GM23338 (cell line): ENCODE measurements around the gene TIMM23. TPM values are rescaled to one million over a fixed set of nuclear protein-coding genes. Genes with fewer than 3 reads are reported as not detected.

Experiments used
- ATAC-seq: fragments of 200-7000 bp; cut with Tn5 transposase; 3 replicates; pipeline ENCODE4 v1.9.1; 2020
- DNase-seq: peaks from one replicate; pipeline ENCODE4 v3.0.0-alpha.2; 2015; ENCODE audit warnings: low spot score
- H2AFZ ChIP-seq: fragments of 200-600 bp; sonication (generic); 2 replicates; pipeline ENCODE4 v1.8.0; 2016; ENCODE audit warnings: antibody characterized with exemption, mild to moderate bottlenecking, moderate library complexity
- H3F3A ChIP-seq: fragments of 200-600 bp; sonication (generic); replicated peaks from 2 replicates; pipeline ENCODE4 v1.8.0; 2017; ENCODE audit warnings: antibody characterized with exemption, mixed run types, low read depth
- H3K27ac ChIP-seq: fragments of 200-600 bp; sonication (generic); 2 replicates; pipeline ENCODE4 v1.6.1; 2016; ENCODE audit warnings: low read depth
- H3K27me3 ChIP-seq: fragments of 200-600 bp; sonication (generic); 2 replicates; pipeline ENCODE4 v1.8.0; 2016; ENCODE audit warnings: mild to moderate bottlenecking, mixed run types, moderate library complexity; ENCODE audit not compliant: insufficient read depth
- H3K36me3 ChIP-seq: fragments of 200-600 bp; sonication (generic); 2 replicates; pipeline ENCODE4 v1.8.0; 2016; ENCODE audit warnings: mild to moderate bottlenecking; ENCODE audit not compliant: insufficient read depth
- H3K4me1 ChIP-seq: fragments of 200-600 bp; sonication (generic); 2 replicates; pipeline ENCODE4 v1.8.0; 2016; ENCODE audit warnings: mild to moderate bottlenecking, moderate library complexity; ENCODE audit not compliant: insufficient read depth
- H3K4me2 ChIP-seq: fragments of 200-600 bp; sonication (generic); 2 replicates; pipeline ENCODE4 v1.7.1; 2017; ENCODE audit warnings: mixed run types
- H3K4me3 ChIP-seq: fragments of 200-600 bp; sonication (generic); 2 replicates; pipeline ENCODE4 v1.6.1; 2016; ENCODE audit warnings: mixed run types
- H3K79me2 ChIP-seq: fragments of 200-600 bp; sonication (generic); replicated peaks from 2 replicates; pipeline ENCODE4 v1.8.0; 2017; ENCODE audit warnings: mild to moderate bottlenecking; ENCODE audit not compliant: insufficient read depth
- H3K9me2 ChIP-seq: fragments of 200-600 bp; sonication (generic); 2 replicates; pipeline ENCODE4 v1.8.0; 2017; ENCODE audit not compliant: insufficient read depth
- H4K20me1 ChIP-seq: fragments of 200-600 bp; sonication (generic); replicated peaks from 2 replicates; pipeline ENCODE4 v1.8.0; 2017; ENCODE audit warnings: mild to moderate bottlenecking; ENCODE audit not compliant: insufficient read depth
- H3K27ac Mint-ChIP-seq: 2 replicates; pipeline ENCODE4 v1.8.0; 2020; ENCODE audit warnings: inconsistent platforms, mild to moderate bottlenecking, moderate library complexity, mixed read lengths
- H3K27me3 Mint-ChIP-seq: 3 replicates; pipeline ENCODE4 v1.8.0; 2022; ENCODE audit warnings: low read depth, mild to moderate bottlenecking, moderate library complexity, mixed read lengths, inconsistent platforms; ENCODE audit not compliant: insufficient read depth, poor library complexity
- H3K36me3 Mint-ChIP-seq: 3 replicates; pipeline ENCODE4 v1.8.0; 2021; ENCODE audit warnings: low read depth, mild to moderate bottlenecking, inconsistent platforms, moderate library complexity, mixed read lengths
- H3K4me1 Mint-ChIP-seq: 3 replicates; pipeline ENCODE4 v1.8.0; 2020; ENCODE audit warnings: mild to moderate bottlenecking, inconsistent platforms, mixed read lengths
- H3K4me3 Mint-ChIP-seq: 3 replicates; pipeline ENCODE4 v1.8.0; 2021; ENCODE audit warnings: moderate library complexity, mild to moderate bottlenecking, inconsistent platforms, mixed read lengths
- H3K9me3 Mint-ChIP-seq: 3 replicates; pipeline ENCODE4 v1.8.0; 2020; ENCODE audit warnings: moderate library complexity, mild to moderate bottlenecking, inconsistent platforms, mixed read lengths
- CREB1 ChIP-seq: fragments of 250-450 bp; sonication (Bioruptor Pico); IDR thresholded peaks from 2 replicates; pipeline ENCODE4 v1.5.0; 2020; ENCODE audit warnings: low read depth, mild to moderate bottlenecking, moderate library complexity
- CTCF ChIP-seq, 2 experiments: fragments of 200-600 bp in 1 of 2; sonication (generic) in 1 of 2; conservative IDR thresholded peaks; 2 replicates each; pipeline versions ENCODE4 v1.5.1 to v1.6.1; 2016 to 2017; ENCODE audit warnings: antibody characterized with exemption in 2 of 2, low read depth in 2 of 2, mild to moderate bottlenecking in 2 of 2, moderate library complexity in 1 of 2
- ETS1 ChIP-seq: IDR thresholded peaks from 2 replicates; pipeline ENCODE4 v1.6.1; 2016; ENCODE audit warnings: antibody characterized with exemption
- NANOG ChIP-seq: IDR thresholded peaks from 2 replicates; pipeline ENCODE4 v1.6.1; 2016; ENCODE audit warnings: antibody characterized with exemption, borderline replicate concordance
- POLR2AphosphoS5 ChIP-seq: IDR thresholded peaks from 2 replicates; pipeline ENCODE4 v1.6.1; 2016; ENCODE audit warnings: antibody characterized with exemption, low read depth
- REST ChIP-seq: IDR thresholded peaks from one replicate; pipeline ENCODE4 v1.6.1; 2018; ENCODE audit warnings: antibody characterized with exemption; ENCODE audit not compliant: unreplicated experiment
- STAT1 ChIP-seq: IDR thresholded peaks from one replicate; pipeline ENCODE4 v1.6.1; 2016; ENCODE audit warnings: antibody characterized with exemption; ENCODE audit not compliant: unreplicated experiment
- ZNF114 ChIP-seq: fragments of 250-450 bp; sonication (Bioruptor Pico); IDR thresholded peaks from 2 replicates; pipeline ENCODE4 v1.5.0; 2020; ENCODE audit warnings: mild to moderate bottlenecking, moderate library complexity
- ZNF331 ChIP-seq: fragments of 250-450 bp; sonication (Bioruptor Pico); IDR thresholded peaks from 2 replicates; pipeline ENCODE4 v1.5.0; 2020; ENCODE audit warnings: low read depth, mild to moderate bottlenecking, moderate library complexity
- polyA plus RNA-seq: library from polyadenylated mRNA; unstranded; fragments of >200 nt; fragmentation: Nextera tagmentation; extraction: Ambion mirVana; gene quantifications from 2 replicates; pipeline ENCODE4 v1.2.1, GENCODE V29; 2016
- total RNA-seq: library from RNA; depleted of rRNA; stranded (reverse); fragments of >200 nt; shearing (Covaris generic); gene quantifications from 2 replicates; pipeline ENCODE4 v1.2.3, GENCODE V29; 2014

TIMM23 gene
- total and polyA plus RNA-seq, 2 experiments from 2014 or later = 120 to 218 TPM

GRCh38 chr10:46020344-46020657 is 48.0 kb downstream of the TIMM23 start (continued):
- no peak for TF ChIP-seq REST

GRCh38 chr10:46022978-46023702 is 50.9 kb downstream of the TIMM23 start:
- peak overlapping the region; percentile 83 for H2AFZ ChIP-seq
- peaks cover 34% of the 10 kb centered on the region for H4K20me1 ChIP-seq
- H3F3A ChIP-seq = no peaks in the 10 kb centered on the region
- Mint-ChIP-seq H3K27me3 (no peaks in the 10 kb centered on the region), H3K36me3 (no peaks in the 10 kb centered on the region), H3K4me1 (peaks cover 26% of the 10 kb centered on the region), H3K4me3 (peak overlapping the region; percentile 78), H3K9me3 (no peaks in the 10 kb centered on the region; the same call in 2 of the 3 replicates), H3K27ac (peak overlapping the region; percentile 80)
- peak overlapping the region; percentile 75 for H3K4me3 ChIP-seq
- TF ChIP-seq CTCF (conservative IDR thresholded peaks at IDR 0.05; ENCODE audit: low read depth in 2 of 2) (peak in 1 of 2 experiments; percentile 39; a peak in 2 of 4 replicates), POLR2AphosphoS5 (peak; percentile 72), ZNF114 (CRISPR knock-in tag) (no peak), CREB1 (CRISPR knock-in tag) (peak; percentile 69), STAT1 (no peak)
- no peaks in the 10 kb centered on the region for H3K27me3 ChIP-seq
- peaks cover 37% of the 10 kb centered on the region for H3K4me1 ChIP-seq
- H3K27ac ChIP-seq = peak overlapping the region; percentile 56
- peaks cover 94% of the 10 kb centered on the region for H3K79me2 ChIP-seq
- ATAC-seq (peak; percentile 94), DNase-seq (peak; percentile 90)
- peak overlapping the region; percentile 77 for H3K4me2 ChIP-seq
- no peaks in the 10 kb centered on the region for H3K36me3 ChIP-seq
- no peaks in the 10 kb centered on the region for H3K9me2 ChIP-seq

- Histone ChIP-seq H3K36me3 (no peaks in the 10 kb centered on the region), H2AFZ (no peak overlapping the region), H3K4me3 (no peak overlapping the region), H3K79me2 (peaks cover 90% of the 10 kb centered on the region), H3F3A (no peaks in the 10 kb centered on the region), H3K9me2 (no peaks in the 10 kb centered on the region), H3K4me1 (peaks cover 43% of the 10 kb centered on the region), H4K20me1 (peaks cover 29% of the 10 kb centered on the region), H3K4me2 (no peak overlapping the region), H3K27me3 (no peaks in the 10 kb centered on the region), H3K27ac (no peak overlapping the region)
- Mint-ChIP-seq H3K4me3 (no peak overlapping the region), H3K27ac (no peak overlapping the region), H3K36me3 (no peaks in the 10 kb centered on the region; the same call in 2 of the 3 replicates), H3K9me3 (no peaks in the 10 kb centered on the region; the same call in 2 of the 3 replicates), H3K4me1 (peaks cover 36% of the 10 kb centered on the region), H3K27me3 (no peaks in the 10 kb centered on the region)
- DNase-seq (no peak), ATAC-seq (no peak)
- no peak for TF ChIP-seq ZNF331 (CRISPR knock-in tag)
- no peak for TF ChIP-seq CREB1 (CRISPR knock-in tag)
- no peak for TF ChIP-seq CTCF (conservative IDR thresholded peaks at IDR 0.05; ENCODE audit: low read depth in 2 of 2)
- no peak for TF ChIP-seq ETS1
- TF ChIP-seq REST = no peak
- TF ChIP-seq NANOG = no peak
Measured at GRCh38 chr10:46024948-46025347, 52.7 kb downstream of the TIMM23 start.
